ENCODE measurements around the gene ARHGAP45. TPM values are rescaled to one million over a fixed set of nuclear protein-coding genes. Genes with fewer than 3 reads are reported as not detected.

ARHGAP45 gene, protein sequence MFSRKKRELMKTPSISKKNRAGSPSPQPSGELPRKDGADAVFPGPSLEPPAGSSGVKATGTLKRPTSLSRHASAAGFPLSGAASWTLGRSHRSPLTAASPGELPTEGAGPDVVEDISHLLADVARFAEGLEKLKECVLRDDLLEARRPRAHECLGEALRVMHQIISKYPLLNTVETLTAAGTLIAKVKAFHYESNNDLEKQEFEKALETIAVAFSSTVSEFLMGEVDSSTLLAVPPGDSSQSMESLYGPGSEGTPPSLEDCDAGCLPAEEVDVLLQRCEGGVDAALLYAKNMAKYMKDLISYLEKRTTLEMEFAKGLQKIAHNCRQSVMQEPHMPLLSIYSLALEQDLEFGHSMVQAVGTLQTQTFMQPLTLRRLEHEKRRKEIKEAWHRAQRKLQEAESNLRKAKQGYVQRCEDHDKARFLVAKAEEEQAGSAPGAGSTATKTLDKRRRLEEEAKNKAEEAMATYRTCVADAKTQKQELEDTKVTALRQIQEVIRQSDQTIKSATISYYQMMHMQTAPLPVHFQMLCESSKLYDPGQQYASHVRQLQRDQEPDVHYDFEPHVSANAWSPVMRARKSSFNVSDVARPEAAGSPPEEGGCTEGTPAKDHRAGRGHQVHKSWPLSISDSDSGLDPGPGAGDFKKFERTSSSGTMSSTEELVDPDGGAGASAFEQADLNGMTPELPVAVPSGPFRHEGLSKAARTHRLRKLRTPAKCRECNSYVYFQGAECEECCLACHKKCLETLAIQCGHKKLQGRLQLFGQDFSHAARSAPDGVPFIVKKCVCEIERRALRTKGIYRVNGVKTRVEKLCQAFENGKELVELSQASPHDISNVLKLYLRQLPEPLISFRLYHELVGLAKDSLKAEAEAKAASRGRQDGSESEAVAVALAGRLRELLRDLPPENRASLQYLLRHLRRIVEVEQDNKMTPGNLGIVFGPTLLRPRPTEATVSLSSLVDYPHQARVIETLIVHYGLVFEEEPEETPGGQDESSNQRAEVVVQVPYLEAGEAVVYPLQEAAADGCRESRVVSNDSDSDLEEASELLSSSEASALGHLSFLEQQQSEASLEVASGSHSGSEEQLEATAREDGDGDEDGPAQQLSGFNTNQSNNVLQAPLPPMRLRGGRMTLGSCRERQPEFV
- 1.8 to 2.2 TPM (median 2.0 TPM) in 5 replicates for total RNA-seq (2022; extraction: Qiagen RNA extraction; ENCODE audit: low read depth)

DNA sequence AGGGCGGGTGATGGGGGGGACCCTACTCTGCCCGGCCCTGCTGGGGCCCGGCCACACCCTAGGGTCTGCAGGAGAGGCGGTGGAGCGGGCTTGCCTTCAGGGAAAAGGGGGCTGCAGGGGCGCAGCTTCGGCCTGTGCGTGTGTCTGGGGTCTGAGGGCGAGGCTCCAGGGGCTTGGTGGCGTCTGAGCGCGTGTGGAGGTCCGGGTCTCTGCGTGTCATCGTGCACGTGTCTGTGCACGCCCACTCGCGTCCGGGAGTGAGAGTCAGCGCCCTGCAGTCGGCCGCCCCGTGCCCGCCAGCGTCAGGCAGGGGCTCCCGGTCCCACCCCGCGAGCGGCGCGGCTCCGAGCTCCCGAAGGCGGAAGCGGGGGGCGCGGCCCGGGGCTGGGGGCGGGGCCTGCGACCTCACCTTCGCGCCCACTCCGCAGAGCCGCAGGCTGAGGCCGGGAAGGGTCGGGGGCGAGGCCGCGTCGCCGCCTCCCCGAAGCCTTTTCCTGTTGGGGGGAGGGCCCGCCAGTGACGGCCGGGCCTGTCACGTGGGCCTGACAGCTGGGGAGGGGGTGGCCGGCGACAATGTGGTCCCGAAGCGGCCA lies at the start of gene ARHGAP45:
ARHGAP45 (plus strand) TSS at position 420 of the 593 bp plus-strand sequence. CDS start 239 bp downstream, outside the sequence.

DNA sequence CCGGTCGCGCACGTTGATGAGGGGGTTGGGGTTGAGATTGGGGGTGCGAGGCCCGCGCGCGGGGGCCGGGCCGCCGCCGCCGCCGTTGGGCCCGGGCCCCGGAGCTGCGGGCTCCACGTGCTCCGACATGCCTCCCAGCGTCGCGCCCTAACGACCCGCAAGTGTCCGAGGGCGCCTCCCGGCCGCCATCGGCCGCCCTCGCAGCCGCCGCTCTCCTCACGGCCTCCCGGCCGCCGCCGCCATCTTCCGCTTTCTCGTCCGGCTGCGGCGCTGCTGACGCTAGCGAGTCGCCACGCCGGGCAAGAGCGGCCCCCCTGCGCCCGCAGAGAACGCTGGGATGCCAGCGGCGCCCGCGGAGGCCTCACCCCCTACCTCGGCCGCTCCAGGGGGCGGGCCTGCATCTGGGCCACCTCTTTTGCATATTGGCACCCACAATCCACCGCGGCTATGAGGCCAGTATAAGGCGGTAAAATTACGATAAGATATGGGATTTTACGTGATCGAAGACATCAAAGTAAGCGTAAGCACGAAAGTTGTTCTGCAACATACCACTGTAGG lies 46.0 kb upstream of the ARHGAP45 start, which contains the start of gene TMEM259:
TMEM259 (minus strand) TSS at position 256 of the 558 bp plus-strand sequence; CDS start at position 129, 127 bp downstream.

DNA sequence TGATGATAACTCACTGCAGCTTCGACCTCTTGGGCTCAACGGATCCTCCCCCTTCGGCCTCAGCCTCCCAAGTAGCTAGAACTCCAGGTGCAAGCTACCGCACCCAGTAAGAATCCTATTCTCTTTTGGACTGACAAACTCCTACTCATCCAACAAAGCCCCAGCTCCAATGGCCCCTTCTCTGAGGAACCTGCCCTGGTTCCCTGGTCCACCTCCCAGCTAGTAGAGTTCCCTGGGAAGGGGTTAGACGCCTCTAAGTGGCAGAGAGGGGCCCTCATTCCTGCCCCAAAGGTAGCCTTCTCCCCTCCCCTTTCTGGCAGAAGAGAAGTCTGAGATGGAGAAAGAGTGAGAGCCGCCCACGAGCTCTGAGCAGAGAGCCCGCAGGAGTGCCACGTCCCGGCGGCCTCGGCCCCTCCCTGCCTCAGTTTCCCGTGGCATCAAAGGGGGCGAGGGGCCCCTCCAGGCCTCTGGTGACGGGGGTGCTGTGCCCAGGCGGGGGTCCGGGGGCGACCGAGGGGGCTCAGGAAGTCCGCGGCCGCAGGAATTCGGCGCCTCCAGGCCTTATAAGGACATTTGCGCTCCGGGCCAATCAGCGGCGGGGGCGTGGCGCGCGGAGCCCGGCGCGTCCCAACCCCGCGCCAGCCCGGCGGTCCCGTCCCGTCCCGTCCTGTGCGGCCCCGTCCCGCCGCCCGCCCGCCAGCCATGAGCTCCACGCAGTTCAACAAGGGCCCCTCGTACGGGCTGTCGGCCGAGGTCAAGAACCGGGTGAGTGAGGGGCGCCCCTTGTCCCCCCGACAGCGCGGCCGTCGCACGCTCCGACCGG lies 40.8 kb upstream of the ARHGAP45 start, which contains the start of gene CNN2:
CNN2 (plus strand) TSS at position 649 of the 823 bp plus-strand sequence; CDS start at position 703, 54 bp downstream.

DNA sequence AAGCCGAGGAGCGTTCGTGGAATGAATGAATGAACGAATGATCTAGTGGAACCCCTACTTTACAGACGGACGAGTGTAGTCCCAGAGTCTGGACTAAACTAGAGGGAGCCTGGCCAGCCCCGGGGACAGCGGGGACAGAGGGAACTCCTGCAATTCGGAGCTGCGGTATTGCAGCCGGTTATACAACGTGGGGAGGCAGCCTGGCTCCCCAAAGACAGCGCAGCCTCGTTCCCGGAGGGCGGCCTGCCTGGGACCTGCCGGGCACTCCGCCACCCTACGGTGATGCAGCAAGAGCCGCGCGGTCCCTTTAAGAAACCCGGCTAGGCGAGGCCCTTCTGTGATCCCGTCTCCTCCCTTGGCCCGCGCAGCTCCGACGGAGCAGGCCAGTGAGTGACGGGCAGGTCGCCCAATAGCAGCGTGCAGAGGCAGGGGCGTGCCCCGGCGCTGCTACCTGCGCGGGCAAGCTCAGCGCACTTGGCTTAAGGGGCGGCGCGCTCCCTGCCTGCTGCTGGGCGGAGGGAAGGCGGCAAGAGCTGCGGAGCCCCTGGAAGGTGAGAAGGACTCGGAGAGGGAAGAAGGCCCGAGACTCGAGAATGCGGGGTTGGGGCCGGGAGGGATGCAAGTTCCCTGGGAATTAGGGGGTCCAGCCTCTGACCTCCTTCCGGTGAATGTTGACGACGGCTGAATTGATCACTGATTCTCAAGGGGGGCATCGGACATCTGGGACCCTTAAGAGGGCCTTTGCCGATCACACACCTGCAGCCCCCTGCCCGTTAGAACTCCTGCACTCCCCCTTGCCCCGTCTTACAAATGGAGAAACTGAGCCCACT lies 27.1 kb upstream of the ARHGAP45 start, which contains the start of gene ABCA7:
ABCA7 (plus strand) TSS at position 462 of the 830 bp plus-strand sequence. CDS start 1,255 bp downstream, outside the sequence.

DNA sequence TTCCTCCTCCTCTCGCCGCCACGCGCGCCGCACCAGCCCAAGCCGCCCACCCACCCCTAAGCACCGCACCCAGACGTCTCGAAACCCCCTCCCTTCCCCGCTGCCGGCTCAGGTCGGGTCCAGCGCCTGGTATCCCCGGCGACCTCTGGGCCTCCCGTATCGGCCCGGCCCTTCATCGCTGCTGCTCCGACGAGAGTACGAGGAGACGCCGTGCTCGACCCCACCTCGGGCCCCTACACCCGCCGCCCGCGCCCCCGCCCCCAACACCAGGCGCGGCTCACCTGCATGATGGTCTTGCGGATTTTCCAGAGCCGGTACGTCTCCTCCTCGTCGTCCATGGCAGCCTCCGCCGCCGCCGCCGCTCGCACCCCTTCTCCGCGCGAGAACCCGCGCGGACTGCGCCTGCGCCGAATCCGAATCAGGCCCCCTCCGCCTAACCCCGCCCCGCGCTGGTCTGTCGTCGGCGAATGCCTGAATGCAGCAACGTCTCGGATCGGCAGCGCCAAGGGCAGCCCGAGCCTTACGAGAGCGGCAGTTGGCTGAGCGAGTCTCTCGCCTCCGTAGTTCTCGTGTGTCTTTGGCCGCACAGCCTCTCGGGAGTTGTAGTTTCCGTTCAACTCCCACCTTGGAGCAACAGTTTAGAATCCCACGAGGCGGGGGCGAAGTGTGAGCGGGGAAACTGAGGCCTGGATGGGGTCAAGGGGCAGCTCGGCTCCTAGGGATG lies 28.2 kb downstream of the ARHGAP45 start, which contains the start of gene POLR2E:
POLR2E (minus strand) TSS at position 398 of the 724 bp plus-strand sequence; CDS start at position 338, 60 bp downstream.

DNA sequence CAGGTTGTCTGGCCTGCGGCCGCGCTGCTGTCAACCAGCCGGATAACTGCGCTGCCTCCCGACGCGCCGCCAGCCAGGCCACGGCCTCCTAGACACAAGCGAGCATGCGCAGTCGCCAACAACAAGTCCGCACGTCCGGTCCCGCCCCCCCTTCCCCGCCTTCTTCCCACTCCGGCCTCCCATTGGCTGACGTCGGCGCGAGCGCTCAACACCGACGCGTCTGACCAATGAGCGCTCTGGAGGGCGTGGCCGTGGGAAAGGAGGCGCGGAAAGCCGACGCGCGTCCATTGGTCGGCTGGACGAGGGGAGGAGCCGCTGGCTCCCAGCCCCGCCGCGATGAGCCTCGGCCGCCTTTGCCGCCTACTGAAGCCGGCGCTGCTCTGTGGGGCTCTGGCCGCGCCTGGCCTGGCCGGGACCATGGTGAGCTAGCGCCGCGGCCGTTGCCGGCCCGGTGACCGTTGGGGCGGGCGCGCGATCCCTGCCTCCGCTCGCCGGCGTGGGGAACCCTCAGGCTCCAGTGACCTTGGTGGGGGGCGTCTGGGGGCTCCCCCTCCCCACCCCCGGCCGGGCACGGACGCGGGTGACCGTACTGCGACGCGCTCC lies 36.8 kb downstream of the ARHGAP45 start, which contains the start of gene GPX4:
GPX4 (plus strand) TSS at position 287 of the 603 bp plus-strand sequence; CDS start at position 337, 50 bp downstream.

Other genes with a start within 250 kb of the ARHGAP45 start
- gene PLPPR3, start 245.2 kb upstream of the ARHGAP45 start, total RNA-seq (2022; extraction: Qiagen RNA extraction; ENCODE audit: low read depth) = 2.7 to 5.0 TPM (median 4.1 TPM) in 5 replicates
- gene AZU1, start 239.3 kb upstream of the ARHGAP45 start, total RNA-seq (2022; extraction: Qiagen RNA extraction; ENCODE audit: low read depth) = 0.08 to 0.21 TPM (median 0.19 TPM) in 4 of 5 replicates, not detected in the other
- 0.21 to 0.36 TPM (median 0.29 TPM) in 4 of 5 replicates, not detected in the other for gene PRTN3, start 226.2 kb upstream of the ARHGAP45 start, total RNA-seq (2022; extraction: Qiagen RNA extraction; ENCODE audit: low read depth)
- not detected in 5 replicates for gene ELANE, start 214.9 kb upstream of the ARHGAP45 start, total RNA-seq (2022; extraction: Qiagen RNA extraction; ENCODE audit: low read depth)
- gene CFD, start 207.5 kb upstream of the ARHGAP45 start, total RNA-seq (2022; extraction: Qiagen RNA extraction; ENCODE audit: low read depth) = 8.5 to 21.1 TPM (median 18.0 TPM) in 5 replicates
- gene MED16, start 174.0 kb upstream of the ARHGAP45 start, total RNA-seq (2022; extraction: Qiagen RNA extraction; ENCODE audit: low read depth) = 11.0 to 24.5 TPM (median 19.4 TPM) in 5 replicates
- gene RNU6-9, start 173.7 kb upstream of the ARHGAP45 start, total RNA-seq (2022; extraction: Qiagen RNA extraction; ENCODE audit: low read depth) = not detected in 5 replicates
- 26.7 to 41.0 TPM (median 37.5 TPM) in 5 replicates for gene R3HDM4, start 153.9 kb upstream of the ARHGAP45 start, total RNA-seq (2022; extraction: Qiagen RNA extraction; ENCODE audit: low read depth)
- 0.38 to 0.48 TPM (median 0.46 TPM) in 4 of 5 replicates, not detected in the other for gene KISS1R, start 149.8 kb upstream of the ARHGAP45 start, total RNA-seq (2022; extraction: Qiagen RNA extraction; ENCODE audit: low read depth)
- gene ARID3A, start 141.1 kb upstream of the ARHGAP45 start, total RNA-seq (2022; extraction: Qiagen RNA extraction; ENCODE audit: low read depth) = 2.9 to 5.8 TPM (median 5.2 TPM) in 5 replicates
- 40.6 to 72.1 TPM (median 63.9 TPM) in 5 replicates for gene WDR18, start 82.8 kb upstream of the ARHGAP45 start, total RNA-seq (2022; extraction: Qiagen RNA extraction; ENCODE audit: low read depth)
- gene GRIN3B, start 66.7 kb upstream of the ARHGAP45 start, total RNA-seq (2022; extraction: Qiagen RNA extraction; ENCODE audit: low read depth) = 1.3 to 3.1 TPM (median 2.6 TPM) in 5 replicates
- 72.1 to 118 TPM (median 104 TPM) in 5 replicates for gene TMEM259, start 46.0 kb upstream of the ARHGAP45 start, total RNA-seq (2022; extraction: Qiagen RNA extraction; ENCODE audit: low read depth)
- not detected in 5 replicates for gene RNU6-2, start 45.6 kb upstream of the ARHGAP45 start, total RNA-seq (2022; extraction: Qiagen RNA extraction; ENCODE audit: low read depth)
- 48.1 to 59.4 TPM (median 53.7 TPM) in 5 replicates for gene CNN2, start 40.6 kb upstream of the ARHGAP45 start, total RNA-seq (2022; extraction: Qiagen RNA extraction; ENCODE audit: low read depth)
- gene ABCA7, start 27.1 kb upstream of the ARHGAP45 start, total RNA-seq (2022; extraction: Qiagen RNA extraction; ENCODE audit: low read depth) = 5.8 to 11.0 TPM (median 7.6 TPM) in 5 replicates
- gene POLR2E, start 28.2 kb downstream of the ARHGAP45 start, total RNA-seq (2022; extraction: Qiagen RNA extraction; ENCODE audit: low read depth) = 175 to 251 TPM (median 234 TPM) in 5 replicates
- 387 to 508 TPM (median 482 TPM) in 5 replicates for gene GPX4, start 36.8 kb downstream of the ARHGAP45 start, total RNA-seq (2022; extraction: Qiagen RNA extraction; ENCODE audit: low read depth)
- 31.9 to 52.8 TPM (median 46.5 TPM) in 5 replicates for gene SBNO2, start 107.1 kb downstream of the ARHGAP45 start, total RNA-seq (2022; extraction: Qiagen RNA extraction; ENCODE audit: low read depth)
- 38.1 to 41.5 TPM (median 39.5 TPM) in 5 replicates for gene STK11, start 138.6 kb downstream of the ARHGAP45 start, total RNA-seq (2022; extraction: Qiagen RNA extraction; ENCODE audit: low read depth)
- gene CBARP, start 170.8 kb downstream of the ARHGAP45 start, total RNA-seq (2022; extraction: Qiagen RNA extraction; ENCODE audit: low read depth) = 2.7 to 4.6 TPM (median 4.4 TPM) in 5 replicates
- gene ATP5F1D, start 174.6 kb downstream of the ARHGAP45 start, total RNA-seq (2022; extraction: Qiagen RNA extraction; ENCODE audit: low read depth) = 82.0 to 171 TPM (median 161 TPM) in 5 replicates
- gene MIDN, start 181.4 kb downstream of the ARHGAP45 start, total RNA-seq (2022; extraction: Qiagen RNA extraction; ENCODE audit: low read depth) = 40.2 to 50.8 TPM (median 42.4 TPM) in 5 replicates
- gene CIRBP, start 202.2 kb downstream of the ARHGAP45 start, total RNA-seq (2022; extraction: Qiagen RNA extraction; ENCODE audit: low read depth) = 84.4 to 193 TPM (median 96.4 TPM) in 5 replicates
- gene FAM174C, start 208.4 kb downstream of the ARHGAP45 start, total RNA-seq (2022; extraction: Qiagen RNA extraction; ENCODE audit: low read depth) = 46.2 to 97.9 TPM (median 81.9 TPM) in 5 replicates
- gene EFNA2, start 218.7 kb downstream of the ARHGAP45 start, total RNA-seq (2022; extraction: Qiagen RNA extraction; ENCODE audit: low read depth) = 0.98 to 2.3 TPM (median 1.7 TPM) in 5 replicates

All from A549 treated with CpdA at 1 μM for 4 hours (cell line).